SK-N-SH (cell line): Measurements from ENCODE around the gene ATG2A. TPM values are rescaled to one million over a fixed set of nuclear protein-coding genes. Genes with fewer than 3 reads are reported as not detected.

Experiments
- CTCF ChIA-PET: fragments of 300-600, 350-600 bp; formaldehyde crosslinking; extraction: SDS; loops from one replicate; lab custom pipeline; 2021; lab: Yijun Ruan, JAX
- POLR2A ChIA-PET: fragments of 350-600 bp; sonication (Branson Sonifier 250); formaldehyde crosslinking; extraction: SDS; loops from one replicate; lab custom pipeline; 2020; ENCODE audit warnings: antibody characterized with exemption, inconsistent platforms; lab: Yijun Ruan, JAX
- DNase-seq: peaks from one replicate; pipeline ENCODE4 v3.0.0; 2012
- H2AFZ ChIP-seq: fragments of 200-600 bp; sonication (generic); 2 replicates; pipeline ENCODE4 v1.8.1; 2016; ENCODE audit warnings: antibody characterized with exemption, mild to moderate bottlenecking, low read depth
- H3F3A ChIP-seq: fragments of 200-600 bp; sonication (generic); replicated peaks from 2 replicates; pipeline ENCODE3; 2016; ENCODE audit warnings: antibody characterized with exemption, mild to moderate bottlenecking; ENCODE audit not compliant: insufficient read depth
- H3K27ac ChIP-seq, 2 experiments: fragments of 200-500 bp in 1 of 2; fragments of 200-600 bp in 1 of 2; sonication (Bioruptor generic) in 1 of 2; sonication (generic), shearing (Covaris generic) in 1 of 2; 2 replicates each; pipeline versions ENCODE4 v1.5.1 to v1.6.1; 2014 to 2016; ENCODE audit warnings: low read depth in 2 of 2, inconsistent platforms in 1 of 2, low read length in 1 of 2, mild to moderate bottlenecking in 1 of 2, mixed read lengths in 1 of 2
- H3K27me3 ChIP-seq: fragments of 200-600 bp; sonication (generic), shearing (Covaris generic); 2 replicates; pipeline ENCODE4 v1.6.1; 2016; ENCODE audit warnings: mixed run types; ENCODE audit not compliant: insufficient read depth
- H3K36me3 ChIP-seq, 2 experiments: fragments of 200-500 bp in 1 of 2; fragments of 200-600 bp in 1 of 2; sonication (Bioruptor generic) in 1 of 2; sonication (generic) in 1 of 2; replicated peaks in 1 of 2; 2 replicates each; pipeline versions ENCODE3 to v1.5.1; 2014 to 2016; ENCODE audit warnings: low read length in 1 of 2, mild to moderate bottlenecking in 1 of 2; ENCODE audit not compliant: insufficient read depth in 2 of 2, control insufficient read depth in 1 of 2
- H3K4me1 ChIP-seq, 2 experiments: fragments of 200-500 bp in 1 of 2; fragments of 200-600 bp in 1 of 2; sonication (Bioruptor generic) in 1 of 2; sonication (generic), shearing (Covaris generic) in 1 of 2; 2 replicates each; pipeline versions ENCODE4 v1.5.1 to v1.6.1; 2014 to 2016; ENCODE audit warnings: low read depth in 1 of 2, low read length in 1 of 2, mixed run types in 1 of 2; ENCODE audit not compliant: insufficient read depth in 2 of 2, control insufficient read depth in 1 of 2
- H3K4me2 ChIP-seq: fragments of 200-600 bp; sonication (generic), shearing (Covaris generic); 2 replicates; pipeline ENCODE4 v1.6.1; 2017; ENCODE audit warnings: mixed run types
- H3K4me3 ChIP-seq, 2 experiments: fragments of 200-500 bp in 1 of 2; fragments of 200-600 bp in 1 of 2; sonication (Bioruptor generic) in 1 of 2; sonication (generic), shearing (Covaris generic) in 1 of 2; 2 replicates each; pipeline versions ENCODE4 v1.5.1 to v1.8.1; 2014 to 2016; ENCODE audit warnings: low read depth in 2 of 2, inconsistent platforms in 1 of 2, low read length in 1 of 2, mild to moderate bottlenecking in 1 of 2, mixed read lengths in 1 of 2, moderate library complexity in 1 of 2
- H3K79me2 ChIP-seq: fragments of 200-600 bp; sonication (generic); 2 replicates; pipeline ENCODE4 v1.8.1; 2017; ENCODE audit warnings: mild to moderate bottlenecking; ENCODE audit not compliant: insufficient read depth
- H3K9ac ChIP-seq: fragments of 200-600 bp; sonication (generic); 2 replicates; pipeline ENCODE4 v1.6.1; 2017; ENCODE audit warnings: mixed run types
- H3K9me2 ChIP-seq: fragments of 200-600 bp; sonication (generic); 2 replicates; pipeline ENCODE4 v1.6.1; 2017; ENCODE audit warnings: mixed run types
- H3K9me3 ChIP-seq: fragments of 200-600 bp; sonication (generic); 2 replicates; pipeline ENCODE4 v1.6.1; 2017; ENCODE audit warnings: mixed run types, mild to moderate bottlenecking, moderate library complexity
- H4K20me1 ChIP-seq: fragments of 200-600 bp; sonication (generic); 2 replicates; pipeline ENCODE4 v1.6.1; 2017; ENCODE audit warnings: mild to moderate bottlenecking, mixed run types; ENCODE audit not compliant: insufficient read depth
- CHD2 ChIP-seq: fragments of 150-350 bp; IDR thresholded peaks from 2 replicates; pipeline ENCODE4 v1.6.1; 2018; ENCODE audit warnings: low read length; ENCODE audit not compliant: partially characterized antibody
- ELF1 ChIP-seq: IDR thresholded peaks from 2 replicates; pipeline ENCODE4 v1.4.0; 2012
- EP300 ChIP-seq, 2 experiments: IDR thresholded peaks; 2 replicates each; pipeline versions ENCODE4 v1.4.0 to v1.6.1; 2012; ENCODE audit warnings: borderline replicate concordance in 1 of 2, low read depth in 1 of 2, low read length in 1 of 2
- EZH2phosphoT487 ChIP-seq: fragments of 200-600 bp; sonication (generic); IDR thresholded peaks from 2 replicates; pipeline ENCODE4 v1.6.1; 2017; ENCODE audit warnings: low read depth, mixed run types, mild to moderate bottlenecking, antibody characterized with exemption, moderate library complexity, borderline replicate concordance
- FOSL2 ChIP-seq: IDR thresholded peaks from 2 replicates; pipeline ENCODE4 v1.4.0; 2012; ENCODE audit warnings: low read depth, mild to moderate bottlenecking, moderate library complexity, borderline replicate concordance
- FOXJ3 ChIP-seq: sonication (generic); formaldehyde crosslinking; IDR thresholded peaks from 2 replicates; pipeline ENCODE4 v1.5.1; 2020; ENCODE audit warnings: mild to moderate bottlenecking, missing genetic modification reagents
- FOXM1 ChIP-seq: IDR thresholded peaks from 2 replicates; pipeline ENCODE4 v1.4.0; 2012; ENCODE audit warnings: low read depth, mild to moderate bottlenecking
- GABPA ChIP-seq: IDR thresholded peaks from 2 replicates; pipeline ENCODE4 v1.4.0; 2012; ENCODE audit warnings: low read depth, mild to moderate bottlenecking
- GATA2 ChIP-seq: sonication (generic); formaldehyde crosslinking; IDR thresholded peaks from 2 replicates; pipeline ENCODE4 v1.5.0; 2020; ENCODE audit warnings: mild to moderate bottlenecking, missing genetic modification reagents
- JUND ChIP-seq: IDR thresholded peaks from 2 replicates; pipeline ENCODE4 v1.4.0; 2012
- MXI1 ChIP-seq: IDR thresholded peaks from 2 replicates; pipeline ENCODE4 v1.6.1; 2012; ENCODE audit warnings: mild to moderate bottlenecking, low read depth, low read length, improper control_type of control experiment
- NRF1 ChIP-seq: IDR thresholded peaks from 2 replicates; pipeline ENCODE4 v1.6.1; 2012; ENCODE audit warnings: low read depth, mild to moderate bottlenecking, low read length
- POLR2AphosphoS5 ChIP-seq: IDR thresholded peaks from 2 replicates; pipeline ENCODE4 v1.6.1; 2012; ENCODE audit warnings: low read depth, low read length
- RAD21 ChIP-seq: IDR thresholded peaks from 2 replicates; pipeline ENCODE4 v1.6.1; 2012; ENCODE audit warnings: mild to moderate bottlenecking, low read length
- RFX5 ChIP-seq: IDR thresholded peaks from 2 replicates; pipeline ENCODE4 v1.6.1; 2012; ENCODE audit warnings: mild to moderate bottlenecking, improper control_type of control experiment, low read length
- RXRA ChIP-seq: IDR thresholded peaks from 2 replicates; pipeline ENCODE4 v1.4.0; 2012; ENCODE audit warnings: low read depth, mild to moderate bottlenecking, borderline replicate concordance
- SIN3A ChIP-seq: IDR thresholded peaks from 2 replicates; pipeline ENCODE4 v1.6.1; 2012; ENCODE audit warnings: low read depth, mild to moderate bottlenecking, low read length, moderate library complexity, borderline replicate concordance
- TAF1 ChIP-seq: IDR thresholded peaks from 2 replicates; pipeline ENCODE4 v1.6.1; 2012; ENCODE audit warnings: low read depth, mild to moderate bottlenecking, low read length, moderate library complexity, borderline replicate concordance
- TCF12 ChIP-seq: IDR thresholded peaks from 2 replicates; pipeline ENCODE4 v1.4.0; 2012
- TEAD4 ChIP-seq: IDR thresholded peaks from 2 replicates; pipeline ENCODE4 v1.4.0; 2012; ENCODE audit warnings: mild to moderate bottlenecking, borderline replicate concordance; ENCODE audit not compliant: insufficient read depth
- USF2 ChIP-seq: fragments of 150-350 bp; IDR thresholded peaks from 2 replicates; pipeline ENCODE4 v1.6.1; 2017; ENCODE audit warnings: antibody characterized with exemption, low read length, low read depth, borderline replicate concordance
- YY1 ChIP-seq: IDR thresholded peaks from 2 replicates; pipeline ENCODE4 v1.4.0; 2012; ENCODE audit warnings: low read depth, mild to moderate bottlenecking
- WGBS: methylation state at CpG from one replicate; pipeline ENCODE4 v1.1.6; 2017; ENCODE audit warnings: low lambda C conversion rate; 5-methylcytosine and 5-hydroxymethylcytosine counted together
- polyA plus RNA-seq, 3 experiments: library from polyadenylated mRNA; depleted of rRNA; stranded (reverse); fragments of >200 nt; gene quantifications; 2 replicates each; pipeline ENCODE4 v1.2.3, GENCODE V29; 2012
- TF ChIP-seq, protein P1 (sequence below): IDR thresholded peaks from 2 replicates; pipeline ENCODE4 v1.4.0; 2012; ENCODE audit warnings: low read depth
- TF ChIP-seq, protein P2 (sequence below): IDR thresholded peaks from 2 replicates; pipeline ENCODE4 v1.6.1; 2012; ENCODE audit warnings: mild to moderate bottlenecking, low read depth, low read length, moderate library complexity
- TF ChIP-seq, protein P3 (sequence below): IDR thresholded peaks from 2 replicates; pipeline ENCODE4; 2012
- TF ChIP-seq, protein P4 (sequence below): IDR thresholded peaks from 2 replicates; pipeline ENCODE4 v1.4.0; 2012; ENCODE audit warnings: low read depth, borderline replicate concordance

Gene ATG2A
- polyA plus RNA-seq, 1 of the 3 experiments (the other 2 are of a cell fraction) = 7.1 TPM

DNA sequence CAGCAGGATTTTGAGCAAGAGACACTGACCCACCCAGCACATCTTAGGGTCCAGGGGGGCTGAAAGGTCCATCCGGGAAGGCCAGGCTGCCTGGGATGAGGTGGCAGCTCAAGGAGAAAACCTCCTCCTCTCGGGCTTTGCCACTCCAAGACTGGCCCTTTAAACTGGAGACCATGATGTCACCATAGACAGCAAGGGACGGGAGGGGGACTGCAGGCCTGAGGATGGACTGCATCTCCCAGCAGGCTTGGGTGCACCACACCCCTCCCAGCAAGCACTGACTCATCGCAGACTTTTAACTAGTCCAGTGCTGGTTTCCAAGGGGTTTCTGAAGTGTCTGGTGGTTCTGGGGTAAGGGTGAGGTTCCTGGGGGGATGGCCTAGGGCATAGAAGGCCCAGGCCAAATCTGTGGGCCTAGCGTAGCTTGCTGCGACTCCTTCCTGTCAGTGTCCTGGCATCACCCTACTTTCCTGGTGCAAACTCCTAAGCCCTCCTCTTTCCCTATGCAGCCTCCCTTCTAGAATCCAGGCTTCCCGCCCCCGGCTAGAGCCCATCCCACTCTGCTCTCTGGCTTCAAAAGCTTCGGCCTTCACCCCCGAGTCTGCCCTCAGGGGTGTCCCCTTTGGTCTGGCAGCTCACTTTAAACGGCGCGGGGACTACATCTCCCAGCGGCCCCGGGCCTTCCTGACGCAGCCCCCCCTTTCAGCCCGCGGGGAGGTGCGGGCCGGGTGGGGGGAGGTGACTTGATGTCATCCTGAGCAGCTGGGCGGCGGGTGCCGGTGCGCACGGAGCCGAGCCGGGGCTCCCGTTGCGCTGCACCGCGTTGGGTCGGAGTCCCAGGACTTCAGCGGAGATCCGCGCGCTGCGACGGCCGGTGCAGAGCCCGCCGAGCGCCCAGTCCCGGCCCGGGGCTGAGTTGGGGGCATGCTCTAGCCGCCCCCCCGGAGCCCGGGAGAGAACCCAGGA is 7.2 kb upstream of the ATG2A start, which contains the start of gene PPP2R5B:
PPP2R5B (plus strand) TSS at position 746 of the 966 bp plus-strand sequence. CDS start 1,046 bp downstream, outside the sequence.
- peaks cover 0 to 22% of the 10 kb centered on the region in 2 experiments; a peak in 1 of 4 replicates for H3K4me1 ChIP-seq
- ChIA-PET POLR2A (interaction anchor here (0.9 to 1.7 kb wide), 2 partner anchors 73 to 188 kb away, joined by 3 read pairs; partner anchors contain the start of genes BATF2 and TM7SF2), CTCF (interaction anchor here (0.7 to 2.0 kb wide), 10 partner anchors 19 to 1087 kb away, joined by 3 to 14 read pairs (median 4); partner anchors contain the start of gene ARL2)
- H3K9me3 ChIP-seq = no peaks in the 10 kb centered on the region
- peaks cover 0 to 12% of the 10 kb centered on the region in 2 experiments for H3K36me3 ChIP-seq
- DNase-seq = peak; percentile 97
- peak within 1 kb of the TSS; percentile 91 for H2AFZ ChIP-seq
- peak within 1 kb of the TSS; percentile 79 for H3K4me2 ChIP-seq
- peak within 1 kb of the TSS; percentile 73 to 95 for H3K27ac ChIP-seq
- H3K79me2 ChIP-seq = peaks cover 13% of the 10 kb centered on the region; the same call in 1 of the 2 replicates
- H3K9ac ChIP-seq = peak within 1 kb of the TSS; percentile 83
- H3F3A ChIP-seq = no peaks in the 10 kb centered on the region
- H3K27me3 ChIP-seq = no peaks in the 10 kb centered on the region
- no peaks in the 10 kb centered on the region for H4K20me1 ChIP-seq
- WGBS = 2% methylated on average over 17 of the region's 47 CpGs
- H3K4me3 ChIP-seq = peak within 1 kb of the TSS; percentile 67 to 93
- H3K9me2 ChIP-seq = no peaks in the 10 kb centered on the region
- TF ChIP-seq NRF1 (peak; percentile 29; the same call in 1 of the 2 replicates), FOSL2 (peak; percentile 93), USF2 (no peak), GATA2 (CRISPR knock-in tag) (no peak), TAF1 (peak; percentile 62; the same call in 1 of the 2 replicates), FOXJ3 (CRISPR knock-in tag) (no peak), MXI1 (peak; percentile 64; the same call in 1 of the 2 replicates), YY1 (peak; percentile 43; the same call in 1 of the 2 replicates), RAD21 (no peak), TEAD4 (no peak), TCF12 (0 out of 2 replicates have a peak, but pooled peaks have one; percentile 31), ELF1 (peak; percentile 84), GABPA (peak; percentile 53), POLR2AphosphoS5 (peak; percentile 25; the same call in 1 of the 2 replicates), SIN3A (peak; percentile 96), EZH2phosphoT487 (no peak), FOXM1 (no peak), RFX5 (no peak), CHD2 (peak; percentile 84), EP300 (IDR thresholded peaks at IDR 0.05; ENCODE audit: borderline replicate concordance in 1 of 2, low read depth in 1 of 2, low read length in 1 of 2) (no peak), JUND (peak; percentile 89), RXRA (no peak)
- TF ChIP-seq, protein P1, sequence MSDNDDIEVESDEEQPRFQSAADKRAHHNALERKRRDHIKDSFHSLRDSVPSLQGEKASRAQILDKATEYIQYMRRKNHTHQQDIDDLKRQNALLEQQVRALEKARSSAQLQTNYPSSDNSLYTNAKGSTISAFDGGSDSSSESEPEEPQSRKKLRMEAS = peak; percentile 74
- TF ChIP-seq, protein P2, sequence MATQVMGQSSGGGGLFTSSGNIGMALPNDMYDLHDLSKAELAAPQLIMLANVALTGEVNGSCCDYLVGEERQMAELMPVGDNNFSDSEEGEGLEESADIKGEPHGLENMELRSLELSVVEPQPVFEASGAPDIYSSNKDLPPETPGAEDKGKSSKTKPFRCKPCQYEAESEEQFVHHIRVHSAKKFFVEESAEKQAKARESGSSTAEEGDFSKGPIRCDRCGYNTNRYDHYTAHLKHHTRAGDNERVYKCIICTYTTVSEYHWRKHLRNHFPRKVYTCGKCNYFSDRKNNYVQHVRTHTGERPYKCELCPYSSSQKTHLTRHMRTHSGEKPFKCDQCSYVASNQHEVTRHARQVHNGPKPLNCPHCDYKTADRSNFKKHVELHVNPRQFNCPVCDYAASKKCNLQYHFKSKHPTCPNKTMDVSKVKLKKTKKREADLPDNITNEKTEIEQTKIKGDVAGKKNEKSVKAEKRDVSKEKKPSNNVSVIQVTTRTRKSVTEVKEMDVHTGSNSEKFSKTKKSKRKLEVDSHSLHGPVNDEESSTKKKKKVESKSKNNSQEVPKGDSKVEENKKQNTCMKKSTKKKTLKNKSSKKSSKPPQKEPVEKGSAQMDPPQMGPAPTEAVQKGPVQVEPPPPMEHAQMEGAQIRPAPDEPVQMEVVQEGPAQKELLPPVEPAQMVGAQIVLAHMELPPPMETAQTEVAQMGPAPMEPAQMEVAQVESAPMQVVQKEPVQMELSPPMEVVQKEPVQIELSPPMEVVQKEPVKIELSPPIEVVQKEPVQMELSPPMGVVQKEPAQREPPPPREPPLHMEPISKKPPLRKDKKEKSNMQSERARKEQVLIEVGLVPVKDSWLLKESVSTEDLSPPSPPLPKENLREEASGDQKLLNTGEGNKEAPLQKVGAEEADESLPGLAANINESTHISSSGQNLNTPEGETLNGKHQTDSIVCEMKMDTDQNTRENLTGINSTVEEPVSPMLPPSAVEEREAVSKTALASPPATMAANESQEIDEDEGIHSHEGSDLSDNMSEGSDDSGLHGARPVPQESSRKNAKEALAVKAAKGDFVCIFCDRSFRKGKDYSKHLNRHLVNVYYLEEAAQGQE = no peak
- TF ChIP-seq, protein P3, sequence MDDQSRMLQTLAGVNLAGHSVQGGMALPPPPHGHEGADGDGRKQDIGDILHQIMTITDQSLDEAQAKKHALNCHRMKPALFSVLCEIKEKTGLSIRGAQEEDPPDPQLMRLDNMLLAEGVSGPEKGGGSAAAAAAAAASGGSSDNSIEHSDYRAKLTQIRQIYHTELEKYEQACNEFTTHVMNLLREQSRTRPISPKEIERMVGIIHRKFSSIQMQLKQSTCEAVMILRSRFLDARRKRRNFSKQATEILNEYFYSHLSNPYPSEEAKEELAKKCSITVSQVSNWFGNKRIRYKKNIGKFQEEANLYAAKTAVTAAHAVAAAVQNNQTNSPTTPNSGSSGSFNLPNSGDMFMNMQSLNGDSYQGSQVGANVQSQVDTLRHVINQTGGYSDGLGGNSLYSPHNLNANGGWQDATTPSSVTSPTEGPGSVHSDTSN = peak; percentile 52
- TF ChIP-seq, protein P4, sequence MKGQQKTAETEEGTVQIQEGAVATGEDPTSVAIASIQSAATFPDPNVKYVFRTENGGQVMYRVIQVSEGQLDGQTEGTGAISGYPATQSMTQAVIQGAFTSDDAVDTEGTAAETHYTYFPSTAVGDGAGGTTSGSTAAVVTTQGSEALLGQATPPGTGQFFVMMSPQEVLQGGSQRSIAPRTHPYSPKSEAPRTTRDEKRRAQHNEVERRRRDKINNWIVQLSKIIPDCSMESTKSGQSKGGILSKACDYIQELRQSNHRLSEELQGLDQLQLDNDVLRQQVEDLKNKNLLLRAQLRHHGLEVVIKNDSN = 0 out of 2 replicates have a peak, but pooled peaks have one; percentile 33
